ENCODE results near the gene GRM4.

The GRM4 gene

DNA sequence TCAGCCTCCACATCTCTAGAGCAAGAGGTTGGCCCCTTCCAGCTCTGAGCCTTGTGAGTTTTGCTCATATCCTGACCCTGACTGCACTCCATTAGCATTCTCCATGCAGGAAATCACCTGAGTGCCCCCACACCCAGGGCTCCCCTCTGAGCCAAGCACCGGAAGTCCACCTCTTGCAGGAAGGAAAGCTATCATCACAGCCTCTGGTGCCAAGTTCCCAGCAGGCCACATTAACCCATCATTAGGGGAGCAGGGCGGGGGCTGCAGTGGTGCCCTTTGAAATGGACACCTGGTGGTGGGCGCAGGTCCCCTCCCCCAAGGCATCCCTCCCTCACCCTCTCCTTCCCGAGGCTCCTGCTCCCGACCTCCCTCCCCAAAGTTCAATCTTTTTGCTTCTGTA, 16.1 kb downstream of the GRM4 start:
- no peak overlapping the region for H3K9ac ChIP-seq (ENCODE audit: low read length in 5 of 5)
- H3K4me3 ChIP-seq (ENCODE audit: low read depth in 1 of 5, low read length in 5 of 5), result no peak overlapping the region
- H3K9me3 ChIP-seq (ENCODE audit: control insufficient read depth in 5 of 5, low read length in 5 of 5), result peaks cover 0 to 3% (median 0%) of the 10 kb centered on the region in 5 donors
- no peak overlapping the region for H3K27ac ChIP-seq (ENCODE audit: low read depth, low read length)
- H3K27me3 ChIP-seq (ENCODE audit: control insufficient read depth in 5 of 5, insufficient read depth in 4 of 5, low read length in 5 of 5), result peaks cover 12 to 35% (median 26%) of the 10 kb centered on the region in 5 donors
- no peaks in the 10 kb centered on the region for H3K36me3 ChIP-seq (ENCODE audit: control insufficient read depth in 5 of 5, insufficient read depth in 5 of 5, low read length in 5 of 5)
- no peaks in the 10 kb centered on the region for H3K4me1 ChIP-seq (ENCODE audit: control insufficient read depth in 5 of 5, insufficient read depth in 5 of 5, low read length in 5 of 5)

DNA sequence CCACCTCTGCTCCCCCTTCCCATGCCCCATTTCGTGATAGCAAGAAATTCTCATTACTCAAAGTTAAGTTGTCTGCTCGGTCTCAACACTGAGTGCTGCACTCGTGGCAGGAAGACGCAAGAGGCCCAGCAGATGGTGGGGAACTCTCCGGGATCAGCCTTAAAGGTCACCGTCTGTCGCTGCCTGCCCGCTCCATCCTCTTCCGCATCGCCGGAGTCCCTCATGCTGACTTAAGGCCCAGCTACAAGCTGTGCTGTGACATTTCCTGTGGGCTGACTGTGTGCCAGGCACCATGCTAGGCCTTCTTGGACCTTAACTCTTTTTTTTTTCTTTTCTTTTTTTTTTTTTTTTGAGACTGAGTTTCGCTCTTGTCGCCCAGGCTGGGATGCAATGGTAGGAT, 17.8 kb downstream of the GRM4 start:
- no peak overlapping the region for H3K27ac ChIP-seq (ENCODE audit: low read depth, low read length)
- H3K4me3 ChIP-seq (ENCODE audit: low read depth in 1 of 5, low read length in 5 of 5), result no peak overlapping the region
- peaks cover 11 to 24% (median 21%) of the 10 kb centered on the region in 5 donors for H3K27me3 ChIP-seq (ENCODE audit: control insufficient read depth in 5 of 5, insufficient read depth in 4 of 5, low read length in 5 of 5)
- no peaks in the 10 kb centered on the region for H3K36me3 ChIP-seq (ENCODE audit: control insufficient read depth in 5 of 5, insufficient read depth in 5 of 5, low read length in 5 of 5)
- no peaks in the 10 kb centered on the region for H3K9me3 ChIP-seq (ENCODE audit: control insufficient read depth in 5 of 5, low read length in 5 of 5)
- no peaks in the 10 kb centered on the region for H3K4me1 ChIP-seq (ENCODE audit: control insufficient read depth in 5 of 5, insufficient read depth in 5 of 5, low read length in 5 of 5)
- no peak overlapping the region for H3K9ac ChIP-seq (ENCODE audit: low read length in 5 of 5)

DNA sequence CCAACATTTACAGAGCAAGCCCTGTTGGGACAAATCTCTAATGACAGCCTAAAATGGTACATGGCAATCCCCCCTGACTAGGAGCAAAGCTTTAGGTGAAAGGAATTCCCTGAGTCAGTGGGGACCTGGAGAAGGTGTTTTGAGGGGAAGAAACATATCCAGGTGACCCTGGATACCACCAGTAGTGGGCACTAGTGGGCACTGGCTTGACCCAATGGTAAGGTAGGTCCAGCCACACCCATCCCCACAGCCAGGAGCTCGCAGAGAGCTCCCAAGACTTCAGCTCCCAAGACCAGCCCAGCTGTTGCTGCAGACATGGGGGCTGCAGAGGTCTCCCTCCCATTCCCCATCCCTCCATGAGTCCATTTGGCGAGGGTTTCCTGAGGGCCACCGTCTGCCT, 19.5 kb downstream of the GRM4 start:
- Histone ChIP-seq H3K27ac (ENCODE audit: low read depth, low read length) (no peak overlapping the region), H3K9ac (ENCODE audit: low read length in 5 of 5) (no peak overlapping the region), H3K27me3 (ENCODE audit: control insufficient read depth in 5 of 5, insufficient read depth in 4 of 5, low read length in 5 of 5) (peaks cover 11 to 24% (median 18%) of the 10 kb centered on the region in 5 donors), H3K36me3 (ENCODE audit: control insufficient read depth in 5 of 5, insufficient read depth in 5 of 5, low read length in 5 of 5) (no peaks in the 10 kb centered on the region), H3K4me3 (ENCODE audit: low read depth in 1 of 5, low read length in 5 of 5) (no peak overlapping the region), H3K9me3 (ENCODE audit: control insufficient read depth in 5 of 5, low read length in 5 of 5) (no peaks in the 10 kb centered on the region), H3K4me1 (ENCODE audit: control insufficient read depth in 5 of 5, insufficient read depth in 5 of 5, low read length in 5 of 5) (no peaks in the 10 kb centered on the region)

DNA sequence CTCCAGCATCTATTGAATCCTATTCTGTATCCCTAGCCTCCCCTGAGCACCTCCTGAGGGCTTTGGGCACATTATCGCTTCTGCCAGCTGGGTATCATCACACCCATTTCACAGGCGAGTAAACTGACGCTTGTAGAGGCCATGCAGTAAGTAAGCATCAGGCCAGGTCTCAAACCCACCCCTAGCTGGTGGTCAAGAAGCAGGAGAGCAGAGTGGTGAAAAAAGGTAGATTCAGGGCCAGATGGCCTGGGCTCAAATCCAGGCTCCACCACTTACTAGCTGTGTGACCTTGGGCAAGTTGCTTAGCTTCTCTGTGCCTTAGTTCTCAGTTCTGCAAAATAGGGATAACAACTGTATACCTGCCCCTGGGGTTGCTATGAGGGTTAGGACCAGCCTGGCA, 19.9 kb downstream of the GRM4 start:
- H3K27ac ChIP-seq (ENCODE audit: low read depth, low read length), result no peak overlapping the region
- H3K9ac ChIP-seq (ENCODE audit: low read length in 5 of 5), result no peak overlapping the region
- H3K4me1 ChIP-seq (ENCODE audit: control insufficient read depth in 5 of 5, insufficient read depth in 5 of 5, low read length in 5 of 5), result no peaks in the 10 kb centered on the region
- no peak overlapping the region for H3K4me3 ChIP-seq (ENCODE audit: low read depth in 1 of 5, low read length in 5 of 5)
- H3K27me3 ChIP-seq (ENCODE audit: control insufficient read depth in 5 of 5, insufficient read depth in 4 of 5, low read length in 5 of 5), result peaks cover 11 to 28% (median 18%) of the 10 kb centered on the region in 5 donors
- H3K9me3 ChIP-seq (ENCODE audit: control insufficient read depth in 5 of 5, low read length in 5 of 5), result no peaks in the 10 kb centered on the region
- no peaks in the 10 kb centered on the region for H3K36me3 ChIP-seq (ENCODE audit: control insufficient read depth in 5 of 5, insufficient read depth in 5 of 5, low read length in 5 of 5)

DNA sequence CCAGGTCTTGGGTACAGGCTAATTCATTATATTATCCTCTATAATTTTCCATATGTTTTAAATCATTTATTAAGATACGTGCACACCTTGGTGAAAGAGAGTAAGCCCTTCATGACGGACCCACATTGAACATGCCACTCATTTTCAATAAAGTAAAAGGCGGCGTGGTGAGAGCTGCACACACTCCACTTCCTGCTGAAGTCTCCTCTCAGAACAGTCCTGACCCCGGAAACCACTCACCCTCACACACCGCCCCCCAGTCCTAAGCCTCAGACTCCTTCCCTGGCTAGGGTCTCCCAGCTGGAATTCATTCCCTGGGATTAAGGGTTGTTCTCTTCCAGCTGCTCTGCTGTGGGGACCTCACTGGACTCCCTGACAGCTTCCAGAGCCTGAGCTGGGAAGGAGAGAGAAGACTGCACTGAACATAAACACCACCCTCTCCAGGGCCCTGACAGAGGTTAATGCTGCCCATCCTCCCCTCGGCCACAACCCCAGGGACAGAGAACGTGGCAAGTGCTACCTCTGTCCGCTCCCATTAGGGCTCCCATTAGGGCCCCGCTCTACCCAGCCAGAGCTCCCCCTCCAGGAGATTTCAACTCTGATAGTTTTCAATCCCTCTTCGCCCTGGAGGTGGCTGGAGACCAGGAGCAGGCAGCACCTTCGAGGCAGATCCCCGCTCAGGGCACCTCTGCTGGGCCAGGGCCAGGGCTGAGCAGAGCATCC, 24.8 kb downstream of the GRM4 start:
- H3K4me1 ChIP-seq (ENCODE audit: control insufficient read depth in 5 of 5, insufficient read depth in 5 of 5, low read length in 5 of 5), result no peaks in the 10 kb centered on the region
- H3K27me3 ChIP-seq (ENCODE audit: control insufficient read depth in 5 of 5, insufficient read depth in 4 of 5, low read length in 5 of 5), result peaks cover 11 to 25% (median 18%) of the 10 kb centered on the region in 5 donors
- H3K36me3 ChIP-seq (ENCODE audit: control insufficient read depth in 5 of 5, insufficient read depth in 5 of 5, low read length in 5 of 5), result no peaks in the 10 kb centered on the region
- no peak overlapping the region for H3K27ac ChIP-seq (ENCODE audit: low read depth, low read length)
- H3K9ac ChIP-seq (ENCODE audit: low read length in 5 of 5), result no peak overlapping the region
- no peaks in the 10 kb centered on the region for H3K9me3 ChIP-seq (ENCODE audit: control insufficient read depth in 5 of 5, low read length in 5 of 5)
- no peak overlapping the region for H3K4me3 ChIP-seq (ENCODE audit: low read depth in 1 of 5, low read length in 5 of 5)

DNA sequence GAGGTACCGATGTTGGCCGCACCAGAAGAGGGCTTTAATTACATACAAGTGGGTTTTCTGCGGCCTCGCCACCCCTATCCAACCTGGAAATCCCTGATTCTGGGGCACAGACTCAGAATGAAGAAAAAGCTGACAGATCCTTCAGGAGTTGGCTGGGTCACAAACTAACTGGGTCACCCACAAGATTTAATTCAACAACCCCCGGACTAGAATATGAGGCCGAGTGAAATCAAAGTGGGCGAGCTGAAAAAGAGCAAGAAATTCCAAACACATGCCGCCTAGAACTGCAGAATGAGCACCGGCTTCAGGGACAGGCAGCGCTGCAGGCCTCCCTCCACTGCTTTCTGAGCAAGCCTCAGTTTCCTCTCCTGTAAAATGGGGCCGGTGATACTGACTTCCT, 30.0 kb downstream of the GRM4 start:
- Histone ChIP-seq H3K9me3 (ENCODE audit: control insufficient read depth in 5 of 5, low read length in 5 of 5) (no peaks in the 10 kb centered on the region), H3K27ac (ENCODE audit: low read depth, low read length) (no peak overlapping the region), H3K9ac (ENCODE audit: low read length in 5 of 5) (no peak overlapping the region), H3K4me3 (ENCODE audit: low read depth in 1 of 5, low read length in 5 of 5) (no peak overlapping the region), H3K36me3 (ENCODE audit: control insufficient read depth in 5 of 5, insufficient read depth in 5 of 5, low read length in 5 of 5) (no peaks in the 10 kb centered on the region), H3K4me1 (ENCODE audit: control insufficient read depth in 5 of 5, insufficient read depth in 5 of 5, low read length in 5 of 5) (no peaks in the 10 kb centered on the region), H3K27me3 (ENCODE audit: control insufficient read depth in 5 of 5, insufficient read depth in 4 of 5, low read length in 5 of 5) (peaks cover 10 to 42% (median 18%) of the 10 kb centered on the region in 5 donors)

DNA sequence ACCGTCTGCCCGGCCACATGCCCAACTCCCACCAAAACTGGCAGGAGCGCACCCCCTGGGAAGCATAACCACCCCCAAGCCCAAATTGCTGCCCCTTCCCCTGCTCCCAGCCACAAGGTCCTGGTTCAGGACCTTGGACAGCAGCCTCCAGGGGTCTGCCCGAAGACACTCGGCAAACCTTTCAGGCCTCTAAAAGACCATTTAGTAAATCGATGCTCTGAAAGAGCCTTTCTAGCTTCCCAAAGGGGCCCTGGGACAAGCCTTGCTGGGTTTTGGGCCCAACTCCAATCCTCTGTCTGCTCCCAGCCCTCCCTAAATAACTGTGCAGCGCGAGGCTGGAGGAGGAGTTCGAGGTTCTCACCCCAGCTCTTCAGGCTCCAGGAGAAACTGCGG, 30.5 kb downstream of the GRM4 start:
- Histone ChIP-seq H3K27ac (ENCODE audit: low read depth, low read length) (no peak overlapping the region), H3K9ac (ENCODE audit: low read length in 5 of 5) (no peak overlapping the region), H3K4me1 (ENCODE audit: control insufficient read depth in 5 of 5, insufficient read depth in 5 of 5, low read length in 5 of 5) (no peaks in the 10 kb centered on the region), H3K27me3 (ENCODE audit: control insufficient read depth in 5 of 5, insufficient read depth in 4 of 5, low read length in 5 of 5) (peaks cover 8 to 47% (median 23%) of the 10 kb centered on the region in 5 donors), H3K36me3 (ENCODE audit: control insufficient read depth in 5 of 5, insufficient read depth in 5 of 5, low read length in 5 of 5) (no peaks in the 10 kb centered on the region), H3K4me3 (ENCODE audit: low read depth in 1 of 5, low read length in 5 of 5) (no peak overlapping the region), H3K9me3 (ENCODE audit: control insufficient read depth in 5 of 5, low read length in 5 of 5) (no peaks in the 10 kb centered on the region)

DNA sequence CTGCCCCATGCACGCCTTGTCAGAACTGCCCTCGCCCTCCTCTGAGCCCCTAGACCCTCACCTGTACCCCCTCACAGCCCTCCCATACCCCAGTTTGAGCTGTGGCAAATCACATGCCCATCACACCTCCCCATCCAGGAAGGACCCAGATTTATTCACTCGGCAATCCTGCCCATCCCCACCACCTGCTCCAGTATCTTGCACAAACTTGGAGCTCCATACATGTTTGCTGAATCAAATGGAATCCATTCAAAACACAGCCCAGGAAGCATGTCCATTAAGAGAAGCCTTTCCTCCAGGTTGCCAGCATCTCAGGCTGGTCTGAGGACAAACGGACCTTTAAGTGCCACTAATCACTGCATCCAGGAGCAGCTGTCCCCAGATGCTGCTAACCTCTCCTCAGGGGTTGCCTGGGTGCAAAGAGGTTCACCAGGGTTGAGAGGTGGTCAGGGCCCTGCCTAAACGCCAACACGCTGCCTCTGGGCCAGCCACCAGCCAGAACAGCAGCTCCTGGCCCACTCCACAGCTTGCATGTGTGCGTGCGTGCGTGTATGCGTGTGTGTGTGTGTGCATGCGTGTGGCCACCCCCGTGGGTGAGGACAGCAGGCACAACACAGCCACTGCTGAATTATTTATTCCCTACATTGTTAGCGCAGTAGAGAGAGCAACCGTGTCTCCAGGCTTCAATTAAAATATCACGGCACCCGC, 31.0 kb downstream of the GRM4 start:
- Histone ChIP-seq H3K36me3 (ENCODE audit: control insufficient read depth in 5 of 5, insufficient read depth in 5 of 5, low read length in 5 of 5) (no peaks in the 10 kb centered on the region), H3K9ac (ENCODE audit: low read length in 5 of 5) (no peak overlapping the region), H3K27ac (ENCODE audit: low read depth, low read length) (no peak overlapping the region), H3K4me1 (ENCODE audit: control insufficient read depth in 5 of 5, insufficient read depth in 5 of 5, low read length in 5 of 5) (no peaks in the 10 kb centered on the region), H3K9me3 (ENCODE audit: control insufficient read depth in 5 of 5, low read length in 5 of 5) (no peaks in the 10 kb centered on the region), H3K27me3 (ENCODE audit: control insufficient read depth in 5 of 5, insufficient read depth in 4 of 5, low read length in 5 of 5) (peaks cover 6 to 50% (median 25%) of the 10 kb centered on the region in 5 donors), H3K4me3 (ENCODE audit: low read depth in 1 of 5, low read length in 5 of 5) (no peak overlapping the region)

DNA sequence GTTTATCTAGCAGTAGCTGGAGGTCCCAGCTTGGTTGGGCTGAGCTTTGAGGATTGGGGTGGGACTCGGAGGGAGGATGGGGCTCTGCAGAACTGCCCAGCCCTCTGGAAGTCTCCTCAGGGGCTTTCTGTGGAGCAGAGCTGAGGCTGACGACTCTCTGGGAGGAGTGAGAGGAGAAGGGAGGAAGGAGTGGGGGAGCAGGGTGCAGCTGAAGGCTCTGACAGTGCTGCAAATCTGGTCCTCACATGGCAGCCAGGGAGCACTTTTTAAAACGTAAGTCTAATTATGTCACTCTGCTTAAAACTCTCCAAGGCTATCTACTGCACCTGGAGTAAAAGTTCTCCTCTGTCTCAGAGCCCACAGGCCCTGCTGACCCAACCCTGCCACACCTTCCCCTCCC, 32.4 kb downstream of the GRM4 start:
- Histone ChIP-seq H3K4me3 (ENCODE audit: low read depth in 1 of 5, low read length in 5 of 5) (no peak overlapping the region), H3K27ac (ENCODE audit: low read depth, low read length) (no peak overlapping the region), H3K9me3 (ENCODE audit: control insufficient read depth in 5 of 5, low read length in 5 of 5) (no peaks in the 10 kb centered on the region), H3K4me1 (ENCODE audit: control insufficient read depth in 5 of 5, insufficient read depth in 5 of 5, low read length in 5 of 5) (no peaks in the 10 kb centered on the region), H3K27me3 (ENCODE audit: control insufficient read depth in 5 of 5, insufficient read depth in 4 of 5, low read length in 5 of 5) (peaks cover 6 to 55% (median 25%) of the 10 kb centered on the region in 5 donors), H3K9ac (ENCODE audit: low read length in 5 of 5) (no peak overlapping the region), H3K36me3 (ENCODE audit: control insufficient read depth in 5 of 5, insufficient read depth in 5 of 5, low read length in 5 of 5) (no peaks in the 10 kb centered on the region)

DNA sequence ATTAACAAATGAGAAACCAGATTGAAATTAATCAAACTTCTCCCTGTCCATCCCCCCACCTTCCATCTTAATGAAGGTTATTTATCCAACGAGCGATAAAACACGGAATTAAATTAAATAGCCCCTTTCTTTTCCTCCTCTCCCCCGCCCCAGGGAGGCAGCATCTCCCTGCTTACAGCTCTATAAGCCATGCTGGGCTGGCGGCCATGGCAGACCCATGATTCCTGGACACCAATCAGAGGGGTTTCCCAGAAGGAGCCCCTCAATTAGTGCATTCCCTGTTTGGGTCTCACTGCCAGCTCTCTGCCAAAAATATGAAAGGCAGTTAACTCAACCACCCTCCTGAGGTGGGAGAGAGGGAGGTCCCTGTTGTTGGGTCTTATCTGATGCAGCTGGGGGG, 33.8 kb downstream of the GRM4 start:
- Histone ChIP-seq H3K27ac (ENCODE audit: low read depth, low read length) (no peak overlapping the region), H3K4me3 (ENCODE audit: low read depth in 1 of 5, low read length in 5 of 5) (no peak overlapping the region), H3K36me3 (ENCODE audit: control insufficient read depth in 5 of 5, insufficient read depth in 5 of 5, low read length in 5 of 5) (no peaks in the 10 kb centered on the region), H3K4me1 (ENCODE audit: control insufficient read depth in 5 of 5, insufficient read depth in 5 of 5, low read length in 5 of 5) (no peaks in the 10 kb centered on the region), H3K9me3 (ENCODE audit: control insufficient read depth in 5 of 5, low read length in 5 of 5) (no peaks in the 10 kb centered on the region), H3K27me3 (ENCODE audit: control insufficient read depth in 5 of 5, insufficient read depth in 4 of 5, low read length in 5 of 5) (peaks cover 7 to 60% (median 26%) of the 10 kb centered on the region in 5 donors), H3K9ac (ENCODE audit: low read length in 5 of 5) (no peak overlapping the region)
